Activated T-cell treated with anti-CD3 and anti-CD28 coated beads for 1 hour (primary cell): ENCODE measurements around the gene RNF11.

Source experiments
- DNase-seq: peaks from one replicate; pipeline ENCODE4 v3.0.0-alpha.2; 2020; ENCODE audit warnings: low read depth

RNF11 gene

DNA sequence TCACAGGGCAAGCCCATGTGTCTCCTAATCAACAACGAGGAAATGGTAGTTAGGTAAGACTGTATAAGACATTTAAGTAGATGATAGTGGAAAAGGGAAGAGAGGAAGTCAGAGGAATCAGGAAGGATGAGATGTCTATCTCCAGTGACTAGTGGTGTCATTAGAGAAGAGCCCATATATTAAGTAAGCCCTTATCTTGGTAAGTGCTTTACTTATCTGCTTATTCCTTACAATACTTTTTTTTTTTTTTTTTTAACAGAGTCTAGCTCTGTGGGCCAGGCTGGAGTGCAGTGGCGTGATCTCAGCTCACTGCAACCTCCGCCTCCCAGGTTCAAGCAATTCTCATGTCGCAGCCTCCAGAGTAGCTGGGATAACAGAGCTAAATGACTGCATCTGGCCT, 29.5 kb downstream of the RNF11 start:
- no peak for DNase-seq

DNA sequence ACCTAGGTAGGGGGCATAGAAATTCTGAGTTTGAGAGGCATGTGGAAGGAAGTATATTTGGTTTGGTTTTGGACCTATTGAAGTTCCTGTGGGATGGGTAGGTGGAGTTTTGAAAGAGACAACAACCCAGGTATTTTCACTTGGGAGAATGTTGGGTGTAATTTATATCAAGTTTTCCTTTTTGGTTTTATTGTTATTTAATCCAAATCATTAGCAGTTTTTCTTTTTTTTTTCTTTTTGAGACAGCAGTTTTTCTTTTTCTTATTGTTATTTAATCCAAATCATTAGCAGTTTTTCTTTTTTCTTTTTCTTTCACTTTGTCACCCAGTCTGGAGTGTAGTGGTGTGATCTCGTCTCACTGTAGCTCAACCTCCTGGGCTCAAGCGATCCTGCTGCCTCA, 30.1 kb downstream of the RNF11 start:
- no peak for DNase-seq

DNA sequence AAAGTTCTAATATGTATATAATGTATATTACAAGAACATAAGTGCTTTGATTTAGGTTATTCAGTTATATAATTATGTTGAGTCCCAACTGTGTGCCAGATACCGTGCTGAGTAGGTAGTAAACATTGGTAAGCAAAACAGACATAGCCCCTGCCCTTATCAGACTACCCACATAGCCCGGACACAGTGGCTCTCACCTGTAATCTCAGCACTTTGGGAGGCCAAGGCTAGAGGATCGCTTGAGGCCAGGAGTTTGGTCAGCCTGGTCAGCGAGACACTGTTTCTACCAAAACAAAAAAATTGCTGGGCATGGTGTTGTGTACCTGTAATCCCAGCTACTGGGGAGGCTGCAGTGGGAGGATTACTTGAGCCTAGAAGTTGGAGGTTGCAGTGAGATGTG, 30.7 kb downstream of the RNF11 start:
- no peak for DNase-seq

DNA sequence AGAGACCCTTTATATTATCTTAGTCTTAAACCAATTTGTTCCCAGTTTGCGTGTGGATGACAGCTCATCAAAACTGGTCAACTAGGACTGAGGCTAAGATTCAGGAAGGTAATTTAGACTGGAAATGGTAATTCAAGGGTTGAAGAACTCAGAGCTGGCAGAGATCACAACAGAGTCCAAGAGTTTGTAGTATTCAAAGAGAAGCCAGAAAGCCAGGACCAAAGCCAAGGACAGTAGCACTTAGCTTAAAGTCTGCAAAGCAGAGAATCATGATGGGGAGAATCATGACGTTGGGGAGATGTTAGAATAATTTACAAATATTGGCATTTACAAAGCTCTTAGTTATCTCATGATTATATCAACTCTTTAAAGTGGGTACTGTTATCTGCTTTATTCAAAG, 32.6 kb downstream of the RNF11 start:
- no peak for DNase-seq

DNA sequence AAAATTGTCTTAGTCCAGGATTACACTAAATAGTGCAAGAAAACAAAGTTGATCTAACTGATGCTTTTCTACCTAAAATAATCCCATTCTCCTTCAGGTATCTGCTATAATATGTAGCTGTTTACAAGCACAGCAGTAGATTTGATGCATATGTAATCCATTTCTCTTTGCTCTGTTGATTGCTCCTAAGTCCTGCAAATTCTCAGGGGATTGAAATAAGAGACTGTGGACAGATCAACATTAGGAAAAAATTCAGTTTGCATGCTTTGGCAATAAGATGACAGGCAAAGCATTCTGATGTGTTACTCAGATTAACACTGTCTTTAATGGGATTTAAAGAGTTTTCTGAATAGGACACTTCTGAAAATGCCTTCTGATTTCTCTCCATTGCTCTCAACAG, 34.7 kb downstream of the RNF11 start:
- no peak for DNase-seq

DNA sequence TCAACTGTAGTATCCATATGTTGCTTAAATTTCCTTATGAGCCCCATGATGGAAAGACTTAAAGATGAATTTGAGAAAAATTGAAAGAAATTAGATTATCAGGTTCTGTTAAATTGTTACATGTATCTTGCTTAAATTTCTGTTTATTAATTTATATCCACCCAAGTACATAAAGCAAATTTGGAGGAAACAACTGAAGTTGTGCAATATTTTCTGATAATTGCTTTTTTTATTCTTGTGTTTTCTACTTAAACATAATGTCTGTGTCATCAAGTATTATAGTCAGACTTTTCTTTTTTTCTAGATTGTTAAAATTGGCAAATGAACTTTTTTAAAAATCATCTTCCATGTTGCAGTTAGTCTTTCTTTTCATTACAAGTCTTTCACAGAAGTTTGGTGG, 36.8 kb downstream of the RNF11 start:
- no peak for DNase-seq

DNA sequence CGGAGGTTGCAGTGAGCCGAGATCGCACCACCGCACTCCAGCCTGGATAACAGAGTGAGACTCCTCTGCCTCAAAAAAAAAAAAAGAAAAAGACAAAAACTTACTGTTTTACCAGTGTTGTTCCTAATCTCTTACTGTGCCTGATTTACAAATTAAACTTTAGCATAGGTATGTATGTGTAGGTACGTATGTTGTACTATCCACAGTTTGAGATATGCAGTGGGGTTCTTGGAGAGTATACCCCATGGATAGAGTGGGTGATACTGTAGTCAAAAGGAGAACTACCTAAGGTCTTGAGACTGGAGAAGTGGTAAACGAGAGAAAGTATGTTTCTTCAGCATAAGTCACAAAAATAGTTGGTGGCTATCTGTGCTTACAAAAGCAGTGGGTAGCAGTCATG, 38.6 kb downstream of the RNF11 start:
- DNase-seq = no peak

DNA sequence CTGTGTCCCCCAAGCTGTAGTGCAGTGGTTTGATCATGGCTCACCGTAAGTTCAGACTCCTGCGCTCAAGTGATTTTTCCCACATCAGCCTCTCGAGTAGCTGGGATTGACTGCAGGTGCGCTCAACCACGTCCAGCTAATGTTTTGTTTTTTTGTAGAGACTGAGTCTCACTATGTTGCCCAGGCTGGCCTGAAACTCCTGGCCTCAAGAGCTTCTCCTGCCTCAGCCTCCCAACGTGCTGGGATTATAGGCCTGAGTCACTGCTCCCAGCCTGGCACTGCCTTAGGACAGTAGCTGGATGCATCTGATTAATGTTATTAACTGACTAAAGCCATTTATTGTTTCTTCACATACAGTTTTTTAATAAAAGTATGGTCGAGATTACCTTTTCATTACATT, 40.2 kb downstream of the RNF11 start:
- DNase-seq = no peak

DNA sequence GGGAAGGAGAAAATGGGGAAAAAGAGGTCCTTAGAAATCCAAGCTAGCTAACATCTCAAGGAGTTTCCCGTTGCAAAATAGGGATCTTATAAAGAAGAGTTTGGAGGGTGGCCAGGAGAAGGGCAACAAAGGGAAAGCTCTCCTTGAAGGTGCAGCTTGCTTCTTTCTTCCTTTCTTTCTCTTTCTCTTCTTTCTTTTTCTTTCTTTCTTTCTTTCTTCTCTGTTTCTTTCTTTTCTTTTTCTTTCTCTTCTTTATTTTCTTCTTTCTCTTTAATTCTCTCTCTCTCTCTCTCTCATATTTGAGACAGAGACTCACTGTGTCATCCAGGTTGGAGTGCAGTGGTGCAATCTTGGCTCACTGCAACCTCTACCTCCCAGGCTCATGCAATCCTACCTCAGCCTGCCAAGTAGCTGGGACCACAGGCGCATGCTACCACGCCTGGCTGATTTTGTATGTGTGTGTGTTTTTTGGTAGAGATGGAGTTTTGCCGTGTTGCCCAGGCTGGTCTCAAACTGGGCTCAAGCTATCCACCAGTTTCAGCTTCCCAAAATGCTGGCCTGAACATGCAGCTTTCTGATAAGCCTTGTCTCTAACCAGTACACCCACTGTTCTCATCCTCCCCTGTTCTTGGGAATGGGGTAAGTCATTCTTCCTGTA, 44.4 kb downstream of the RNF11 start:
- no peak for DNase-seq

DNA sequence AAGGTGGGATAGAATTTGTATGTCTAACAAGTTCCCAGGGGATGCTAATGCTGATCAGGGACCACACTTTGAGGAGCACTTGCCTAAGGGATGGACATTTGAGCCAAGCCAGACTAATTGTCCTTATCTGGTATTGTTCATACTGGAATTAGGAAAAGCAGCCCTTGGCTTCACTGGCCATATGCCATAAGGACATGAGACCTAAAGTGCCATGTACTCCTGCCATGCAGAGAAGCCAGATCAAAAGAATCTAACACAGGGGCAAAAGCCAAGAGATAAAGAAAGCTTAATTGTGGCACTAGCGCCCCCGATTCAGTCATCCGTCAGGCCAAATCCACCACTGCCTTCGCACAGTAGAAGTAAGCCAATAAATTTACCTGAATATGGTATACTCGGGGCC, 45.7 kb downstream of the RNF11 start:
- no peak for DNase-seq

DNA sequence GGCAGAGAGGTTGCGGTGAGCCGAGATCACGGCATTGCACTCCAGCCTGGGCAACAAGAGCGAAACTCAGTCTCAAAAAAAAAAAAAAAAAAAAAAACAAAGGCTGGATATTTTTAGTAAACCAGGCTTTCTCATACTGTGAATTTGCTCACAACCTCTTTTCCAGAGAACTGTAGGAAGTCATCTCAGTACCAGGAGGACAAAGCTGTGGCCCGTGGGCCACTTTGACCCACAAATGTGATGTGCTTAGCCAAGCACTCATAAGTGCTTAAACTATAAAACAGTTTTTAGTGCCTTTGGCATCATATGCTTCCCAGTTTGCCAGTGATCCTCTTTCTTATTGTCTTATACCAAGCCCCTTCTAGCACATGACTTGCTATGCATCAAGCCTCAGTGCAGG, 46.5 kb downstream of the RNF11 start:
- DNase-seq = no peak

DNA sequence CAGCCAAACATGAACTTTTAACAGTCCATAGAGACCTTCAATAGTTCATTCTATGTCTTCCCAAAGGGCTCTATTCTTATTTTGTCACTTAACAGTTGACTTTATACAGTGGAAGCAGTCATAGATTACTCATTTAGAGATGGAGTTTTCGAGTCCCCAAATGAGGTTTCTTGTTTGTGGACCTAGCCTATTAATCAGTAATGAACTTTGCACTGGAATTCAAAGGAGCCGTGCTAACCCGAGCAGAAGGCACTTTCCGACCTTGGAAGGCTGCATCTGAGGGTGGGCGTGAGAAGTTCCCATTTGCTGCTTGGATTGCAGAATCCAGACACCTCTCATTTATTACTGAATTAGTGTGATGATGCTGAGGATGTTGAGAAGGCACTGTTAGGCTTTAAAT, 47.9 kb downstream of the RNF11 start:
- no peak for DNase-seq

DNA sequence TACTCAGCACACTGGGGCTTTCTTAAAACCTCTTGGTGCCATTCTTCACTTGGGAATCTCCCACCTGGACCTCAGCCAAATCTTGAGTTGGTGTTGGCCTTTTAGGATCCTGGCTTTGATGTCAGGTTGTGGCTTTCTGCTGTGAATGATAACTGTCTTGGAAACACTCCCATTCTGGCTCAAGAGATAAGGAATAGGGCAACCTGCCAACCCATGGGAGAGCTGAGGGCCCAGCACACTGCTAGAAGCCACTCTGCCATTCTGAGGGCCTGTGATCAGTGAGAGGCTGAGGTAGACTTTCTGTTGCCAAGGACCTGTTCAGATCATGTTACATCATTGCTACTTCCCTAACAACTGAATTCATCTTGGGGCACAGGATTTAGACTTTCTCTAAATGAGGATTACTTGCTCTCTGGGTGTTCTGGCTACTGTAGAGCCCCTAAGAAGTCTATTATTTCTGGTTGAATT, 48.4 kb downstream of the RNF11 start:
- DNase-seq = no peak

DNA sequence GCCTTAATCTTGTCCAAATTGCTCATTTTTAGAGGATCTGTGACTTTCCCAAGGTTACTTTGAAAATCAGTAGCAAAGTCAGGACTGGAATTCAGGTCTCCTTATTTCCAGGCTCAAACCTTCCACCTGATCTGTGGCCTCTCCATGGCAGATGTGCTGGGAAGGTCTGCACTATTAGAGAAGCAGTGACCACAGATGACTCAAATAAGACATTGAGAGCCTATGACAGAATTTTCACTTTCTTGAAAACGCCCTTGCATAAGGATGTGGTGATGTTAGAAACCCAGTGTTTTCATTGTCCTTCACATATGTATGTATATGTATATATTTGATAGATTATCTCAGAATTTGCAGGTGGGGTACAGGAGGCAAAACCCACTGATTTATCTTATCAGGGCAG, 49.0 kb downstream of the RNF11 start:
- DNase-seq = no peak

DNA sequence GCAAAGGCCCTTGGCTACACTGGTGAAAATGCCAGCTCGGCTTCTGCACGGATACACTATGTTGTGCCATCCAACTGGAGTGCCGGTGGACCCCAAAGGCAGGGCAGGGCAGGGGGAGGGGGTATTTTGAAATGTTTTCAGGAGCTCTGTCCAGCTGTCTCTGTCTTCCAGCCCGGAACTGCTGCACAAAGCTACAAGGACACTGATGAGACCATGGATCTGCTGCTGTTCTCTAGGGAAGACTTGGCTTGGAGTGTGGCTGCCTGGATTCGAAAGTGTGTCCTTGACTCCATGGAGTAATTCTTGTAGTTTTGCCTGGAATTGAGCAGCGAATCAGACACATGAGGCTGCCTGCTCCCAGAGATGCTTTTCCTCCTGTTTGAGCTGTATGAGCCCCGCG, 51.9 kb downstream of the RNF11 start:
- DNase-seq = no peak

DNA sequence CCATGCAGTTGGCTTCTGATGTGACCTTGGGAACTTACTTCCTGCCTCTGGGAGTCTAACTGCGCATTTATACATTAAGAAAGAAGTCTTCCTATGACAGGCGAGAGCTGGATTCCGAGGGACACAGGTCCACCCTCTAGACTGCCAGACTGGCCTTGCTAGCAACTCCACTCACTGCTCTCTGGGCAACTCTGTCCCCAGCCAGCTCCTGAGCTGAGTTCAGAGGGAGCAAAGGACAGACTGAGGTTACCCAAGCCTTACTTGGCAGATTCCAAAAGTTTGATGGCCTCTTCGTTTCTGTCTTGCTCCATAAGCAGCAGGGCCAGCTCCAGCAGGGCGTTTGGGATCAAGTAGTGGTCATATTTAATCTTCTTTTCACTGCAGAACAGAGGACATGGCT, 52.5 kb downstream of the RNF11 start:
- DNase-seq = no peak

DNA sequence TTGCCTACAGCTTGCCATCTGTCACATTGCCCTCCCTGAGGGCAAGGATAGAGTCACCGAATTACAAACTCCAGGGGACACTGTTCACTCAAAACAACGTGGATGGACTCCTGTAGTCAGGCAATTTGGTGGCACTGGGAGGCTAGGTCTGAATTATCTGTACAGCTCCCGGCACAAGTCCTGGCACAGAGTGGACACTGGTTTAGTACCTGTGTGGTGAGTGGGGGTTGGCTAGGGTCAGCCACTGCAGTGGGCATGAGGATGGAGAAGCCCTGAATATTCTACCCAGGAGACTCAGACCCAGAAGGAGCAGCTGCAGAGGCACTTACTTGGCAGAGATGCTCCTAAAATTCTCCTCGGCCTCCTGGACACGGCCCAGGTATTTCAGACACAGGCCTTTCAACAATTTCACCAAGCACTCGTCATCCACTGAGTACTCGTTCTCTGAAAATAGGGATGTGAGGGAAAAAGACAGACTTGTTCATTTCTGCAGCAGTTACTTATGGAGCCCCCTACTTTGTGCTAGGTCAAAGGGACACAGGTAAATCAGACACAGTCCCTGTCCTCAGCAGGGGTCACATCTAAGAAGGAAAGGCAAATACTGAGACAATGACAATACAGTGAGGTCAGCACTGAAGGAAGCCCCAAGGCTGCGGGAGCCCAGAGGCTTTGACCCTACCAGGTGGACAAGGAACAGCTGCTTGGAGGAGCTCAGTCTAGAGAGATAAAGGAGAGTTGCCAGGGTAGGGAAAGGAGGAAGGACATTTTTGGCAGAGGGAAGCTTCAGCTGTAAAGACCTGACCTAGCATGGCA, 53.8 kb downstream of the RNF11 start:
- DNase-seq = no peak

DNA sequence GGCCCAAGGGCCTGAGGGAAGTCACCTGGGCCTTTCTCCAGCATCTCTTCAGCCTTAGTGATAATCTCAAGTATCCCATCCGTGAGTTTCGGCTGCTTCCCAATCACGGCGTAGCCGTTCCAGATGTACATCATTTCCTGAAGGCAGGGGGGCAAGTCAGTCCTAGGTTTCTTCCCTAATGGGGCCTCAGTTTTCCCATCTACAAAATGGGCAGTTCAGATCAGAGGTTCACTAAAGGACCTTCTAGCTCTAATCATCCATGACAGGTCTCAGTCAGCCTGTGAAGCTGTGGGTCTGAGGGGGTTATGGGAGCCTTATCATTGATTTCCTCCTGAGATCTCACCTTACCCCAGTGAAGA, 54.4 kb downstream of the RNF11 start:
- no peak for DNase-seq

DNA sequence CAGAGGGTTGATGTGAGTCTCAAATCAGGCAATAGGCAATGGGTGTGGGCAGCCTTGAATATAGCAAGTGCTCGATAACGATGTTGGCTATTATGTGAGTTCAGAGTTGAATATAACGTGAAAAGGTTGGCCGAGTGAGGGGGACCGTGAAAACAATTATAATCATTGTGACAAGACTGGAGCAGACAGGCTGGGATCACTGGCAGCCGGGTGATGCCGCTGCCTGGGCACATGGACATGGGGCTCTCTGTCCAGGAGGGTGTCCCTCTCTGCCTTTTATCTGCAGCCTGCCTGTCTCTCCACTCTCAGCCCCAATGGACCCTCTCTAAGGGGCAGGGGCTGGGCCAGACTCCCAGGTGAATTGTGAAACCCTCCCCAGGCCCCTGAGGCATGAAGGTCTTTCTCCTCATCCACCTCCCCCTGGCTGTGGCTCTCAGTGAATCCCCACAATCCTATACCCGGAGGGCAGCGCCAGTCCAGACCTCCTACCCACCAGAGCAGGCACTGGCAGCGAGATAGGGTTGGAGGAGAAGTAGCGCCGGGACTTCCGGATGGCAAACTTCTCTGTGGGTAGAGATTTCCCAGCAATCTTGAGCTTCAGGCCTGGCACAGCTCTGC, 57.9 kb downstream of the RNF11 start:
- no peak for DNase-seq

DNA sequence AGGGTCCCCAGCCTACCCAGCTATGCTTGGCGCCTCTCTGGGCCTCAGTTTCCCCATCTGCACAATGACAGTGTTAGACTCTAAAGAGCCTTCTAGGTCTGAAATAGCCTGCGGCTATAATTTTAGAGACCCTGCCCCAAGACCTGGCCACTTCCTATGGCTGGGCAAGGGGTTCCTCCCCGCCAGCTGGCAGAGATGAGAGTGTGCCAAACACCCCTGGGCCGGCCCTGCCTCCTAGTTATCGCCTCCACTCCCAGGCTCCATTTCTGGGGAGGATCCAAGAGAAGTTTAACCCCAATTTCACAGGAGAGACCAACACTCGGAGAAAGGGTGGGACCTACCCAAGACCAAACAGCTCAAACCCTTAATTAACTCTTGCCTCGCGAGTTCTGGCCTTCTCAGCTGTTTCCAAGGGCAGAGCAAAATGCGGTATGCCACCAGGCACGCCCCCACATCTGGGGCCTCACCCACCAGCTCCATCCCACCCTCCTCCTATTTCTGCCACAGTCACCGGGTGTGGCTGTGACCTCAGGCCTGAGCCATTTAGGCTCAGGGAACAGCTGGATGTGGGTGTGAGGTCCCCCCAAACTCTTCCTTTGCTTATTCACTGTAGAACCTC, 58.6 kb downstream of the RNF11 start:
- DNase-seq = no peak

DNA sequence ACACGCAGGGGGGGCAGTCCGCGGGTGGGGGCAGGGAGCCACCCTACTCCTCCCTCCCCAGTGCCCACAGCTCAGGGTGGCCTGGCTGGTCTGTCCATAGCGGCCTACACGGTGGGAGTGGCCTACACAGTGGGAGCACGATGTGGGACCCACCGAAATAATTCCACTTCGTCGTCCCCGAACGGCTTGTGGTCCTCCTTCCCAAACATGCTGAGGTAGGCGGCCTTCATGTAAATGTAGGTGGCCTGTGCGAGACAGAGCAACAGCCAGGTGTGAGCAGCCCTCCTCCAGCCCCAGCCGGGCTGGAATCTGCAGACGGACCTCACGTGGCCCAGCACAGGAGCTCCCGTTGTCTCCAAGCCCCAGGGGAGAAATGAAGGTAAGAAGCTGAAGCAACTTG, 59.9 kb downstream of the RNF11 start:
- no peak for DNase-seq

DNA sequence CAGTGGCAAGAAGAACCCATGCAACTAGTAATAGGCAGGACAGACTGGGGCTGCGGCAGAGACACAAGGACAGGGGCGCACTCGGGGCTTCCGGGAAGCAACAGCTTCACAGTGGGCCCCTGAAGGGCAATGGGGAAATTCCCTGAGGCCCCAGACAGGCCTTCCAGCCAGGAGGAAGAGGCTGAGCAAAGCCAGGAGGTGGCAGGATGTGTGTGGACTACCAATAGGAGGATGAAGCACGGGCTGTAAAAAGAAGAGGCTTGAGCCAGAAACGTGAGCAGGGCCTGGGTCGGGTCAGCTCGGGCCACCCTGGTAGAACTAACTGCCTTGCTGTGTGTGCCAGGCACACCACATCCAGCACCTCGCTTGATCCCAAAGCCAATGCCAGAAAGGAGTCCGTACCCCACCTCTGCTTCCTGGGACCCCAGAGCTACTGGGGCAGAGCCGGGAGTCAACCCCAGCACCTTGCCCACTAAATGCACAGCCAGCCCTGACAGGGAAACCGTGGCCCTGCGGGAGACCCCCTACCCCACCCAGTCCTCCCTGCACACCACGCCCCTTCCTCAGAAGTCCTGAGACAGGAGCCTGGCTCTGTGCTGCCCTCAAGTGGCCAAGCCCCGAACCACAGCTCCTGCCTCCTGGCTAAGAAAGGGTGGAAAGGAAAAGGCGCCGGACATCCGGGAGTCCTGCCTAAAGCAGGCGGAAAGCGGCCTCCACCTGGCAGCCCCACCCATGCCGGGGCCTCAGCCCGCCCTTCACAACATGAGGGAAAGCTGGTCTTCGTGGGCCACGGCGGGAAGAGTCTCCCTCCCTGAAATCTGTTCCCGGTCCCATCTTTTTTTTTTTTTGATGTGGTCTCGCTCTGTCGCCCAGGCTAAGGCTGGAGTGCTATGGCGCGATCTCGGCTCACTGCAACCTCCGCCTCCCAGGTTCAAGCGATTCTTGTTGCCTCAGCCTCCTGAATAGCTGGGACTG, 60.6 kb downstream of the RNF11 start:
- DNase-seq = peak; percentile 54
